ENCODE data around the gene BBOX1. TPM values are rescaled to one million over a fixed set of nuclear protein-coding genes. Genes with fewer than 3 reads are reported as not detected.

The BBOX1 gene
- total and polyA plus RNA-seq, 2 of the 8 experiments (the other 6 are each of a cell fraction or from before 2014, with no cell fraction given) = not detected

GRCh38 chr11:27040302-27041115 lies at the start of gene BBOX1 (continued):
- TF ChIP-seq FOSL1 (IDR thresholded peaks at IDR 0.05; ENCODE audit: insufficient read depth, low read depth, low read length) = no peak
- TF ChIP-seq YY1 (IDR thresholded peaks at IDR 0.05; ENCODE audit: low read depth, low read length) = no peak
- TF ChIP-seq TBP (IDR thresholded peaks at IDR 0.05; ENCODE audit: low read depth, low read length) = no peak
- no peak for TF ChIP-seq SRF (IDR thresholded peaks at IDR 0.05; ENCODE audit: low read depth, low read length)

Data from H1 (cell line).